Measurements from ENCODE around the gene TRIP6. TPM values are rescaled to one million over a fixed set of nuclear protein-coding genes. Genes with fewer than 3 reads are reported as not detected.

Gene TRIP6
- total RNA-seq, 2 donors from 2014 or later = 71.9 to 103 TPM

GRCh38 chr7:100888988-100889750 lies 22.0 kb downstream of the TRIP6 start, which contains the start of gene UFSP1:
Gene UFSP1 (minus strand): TSS chr7:100889715. CDS start chr7:100889271, 444 bp downstream.
- Histone ChIP-seq H3K9me3 (no peaks in the 10 kb centered on the region), H3K36me3 (peaks cover 41% of the 10 kb centered on the region), H3K27ac (peak within 1 kb of the TSS; percentile 70 to 84), H3K4me3 (peak within 1 kb of the TSS; percentile 94), H3K27me3 (replicated peaks; ENCODE audit: insufficient read depth) (no peaks in the 10 kb centered on the region), H3K4me1 (ENCODE audit: control insufficient read depth in 1 of 2, low read depth in 2 of 2) (peaks cover 9 to 33% of the 10 kb centered on the region in 2 donors)
- ATAC-seq (ENCODE audit: insufficient number of reproducible peaks, low FRiP score, low read depth) (peak; percentile 16), DNase-seq (ENCODE audit: low spot score) (no peak)
- TF ChIP-seq, protein P1, sequence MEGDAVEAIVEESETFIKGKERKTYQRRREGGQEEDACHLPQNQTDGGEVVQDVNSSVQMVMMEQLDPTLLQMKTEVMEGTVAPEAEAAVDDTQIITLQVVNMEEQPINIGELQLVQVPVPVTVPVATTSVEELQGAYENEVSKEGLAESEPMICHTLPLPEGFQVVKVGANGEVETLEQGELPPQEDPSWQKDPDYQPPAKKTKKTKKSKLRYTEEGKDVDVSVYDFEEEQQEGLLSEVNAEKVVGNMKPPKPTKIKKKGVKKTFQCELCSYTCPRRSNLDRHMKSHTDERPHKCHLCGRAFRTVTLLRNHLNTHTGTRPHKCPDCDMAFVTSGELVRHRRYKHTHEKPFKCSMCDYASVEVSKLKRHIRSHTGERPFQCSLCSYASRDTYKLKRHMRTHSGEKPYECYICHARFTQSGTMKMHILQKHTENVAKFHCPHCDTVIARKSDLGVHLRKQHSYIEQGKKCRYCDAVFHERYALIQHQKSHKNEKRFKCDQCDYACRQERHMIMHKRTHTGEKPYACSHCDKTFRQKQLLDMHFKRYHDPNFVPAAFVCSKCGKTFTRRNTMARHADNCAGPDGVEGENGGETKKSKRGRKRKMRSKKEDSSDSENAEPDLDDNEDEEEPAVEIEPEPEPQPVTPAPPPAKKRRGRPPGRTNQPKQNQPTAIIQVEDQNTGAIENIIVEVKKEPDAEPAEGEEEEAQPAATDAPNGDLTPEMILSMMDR (IDR thresholded peaks at IDR 0.05) = no peak

DNA sequence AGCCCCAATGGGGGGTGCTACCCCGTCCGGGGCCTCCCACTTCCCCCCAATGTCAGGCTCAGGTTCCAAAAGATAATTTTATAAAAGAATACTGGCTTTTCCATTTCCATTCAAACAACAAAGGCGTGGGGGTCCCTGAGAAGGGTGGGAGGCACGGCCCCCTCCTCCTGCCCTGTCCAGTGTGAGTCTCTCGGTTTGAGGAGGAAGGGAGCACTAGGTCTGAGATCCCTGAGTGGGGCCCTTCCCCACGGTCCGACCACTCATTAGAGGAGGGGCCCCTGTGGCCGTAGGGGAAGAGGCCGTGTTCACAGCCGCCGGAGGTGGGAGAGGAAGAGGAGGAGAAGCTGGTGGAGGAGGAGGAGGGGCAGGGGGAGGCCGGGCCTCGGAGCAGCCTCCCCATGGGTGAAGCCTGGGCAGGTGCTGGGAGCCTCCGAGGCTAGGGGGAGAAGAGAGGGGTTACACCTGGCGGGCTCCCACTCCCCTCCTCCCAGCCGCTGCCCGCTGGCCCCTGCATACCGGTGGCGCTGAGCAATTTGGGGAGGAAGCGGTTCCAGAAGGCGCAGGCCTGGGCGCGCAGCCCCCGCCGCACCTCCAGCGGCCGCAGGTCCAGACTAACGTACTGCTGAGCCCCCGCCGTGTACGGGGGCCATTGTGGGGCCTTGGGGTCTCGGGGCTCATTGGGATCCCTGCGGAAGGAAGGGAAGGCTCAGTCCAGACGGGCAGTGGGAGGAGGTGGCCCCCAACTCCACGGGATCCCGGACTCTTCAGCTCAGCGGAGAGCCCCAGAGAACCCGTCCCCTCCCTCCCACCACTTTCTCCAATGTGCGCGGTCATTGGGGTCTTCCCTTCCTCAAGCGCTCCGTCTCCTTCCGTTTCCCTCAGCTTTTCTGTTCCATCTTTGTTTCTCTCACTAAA lies 23.7 kb downstream of the TRIP6 start:
- no peak for DNase-seq (ENCODE audit: low spot score)
- Histone ChIP-seq H3K27me3 (replicated peaks; ENCODE audit: insufficient read depth) (peaks cover under 1% of the 10 kb centered on the region), H3K36me3 (peaks cover 23% of the 10 kb centered on the region), H3K4me1 (ENCODE audit: control insufficient read depth in 1 of 2, low read depth in 2 of 2) (peaks cover 16 to 43% of the 10 kb centered on the region in 2 donors), H3K27ac (peak overlapping the region; percentile 70 to 84), H3K9me3 (no peaks in the 10 kb centered on the region), H3K4me3 (peak overlapping the region; percentile 94)
- TF ChIP-seq, protein P1 (IDR thresholded peaks at IDR 0.05) = no peak
- ATAC-seq (ENCODE audit: insufficient number of reproducible peaks, low FRiP score, low read depth) = no peak

DNA sequence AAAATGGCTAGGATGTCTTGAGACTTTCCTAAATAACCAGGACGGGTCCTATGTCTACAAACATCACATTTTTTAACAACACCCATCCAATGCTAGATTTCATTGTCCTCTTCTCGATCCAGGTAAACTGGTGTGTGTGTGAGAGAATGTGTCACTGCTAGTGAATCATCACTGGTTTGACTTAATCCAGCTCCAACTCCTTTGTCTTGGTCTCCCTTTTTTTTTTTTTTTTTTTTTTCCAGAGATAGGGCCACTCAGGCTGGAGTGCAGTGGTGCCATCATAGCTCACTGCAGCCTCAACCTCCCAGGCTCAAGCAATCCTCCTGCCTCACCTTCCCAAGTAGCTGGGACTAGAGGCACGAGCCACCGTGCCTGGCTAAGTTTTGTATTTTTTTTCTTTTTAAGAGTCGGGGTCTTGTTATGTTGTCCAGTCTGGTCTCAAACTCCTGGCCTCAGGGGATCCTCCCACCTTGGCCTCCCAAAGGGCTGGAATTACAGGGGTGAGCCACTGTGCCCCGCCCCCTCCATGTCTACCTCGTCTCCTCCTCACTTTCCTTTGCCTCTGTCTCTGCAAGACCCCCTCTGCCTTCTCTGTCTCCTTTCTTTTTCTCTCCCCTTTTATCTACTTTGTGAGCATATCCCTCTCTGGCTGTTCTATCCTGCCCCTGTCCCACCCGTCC lies 24.5 kb downstream of the TRIP6 start:
- Histone ChIP-seq H3K9me3 (no peaks in the 10 kb centered on the region), H3K27ac (no peak overlapping the region), H3K27me3 (replicated peaks; ENCODE audit: insufficient read depth) (peaks cover 8% of the 10 kb centered on the region), H3K4me3 (no peak overlapping the region), H3K4me1 (ENCODE audit: control insufficient read depth in 1 of 2, low read depth in 2 of 2) (peaks cover 16 to 51% of the 10 kb centered on the region in 2 donors), H3K36me3 (peaks cover 15% of the 10 kb centered on the region)
- ATAC-seq (ENCODE audit: insufficient number of reproducible peaks, low FRiP score, low read depth) = no peak
- TF ChIP-seq, protein P1 (IDR thresholded peaks at IDR 0.05) = no peak
- DNase-seq (ENCODE audit: low spot score) = no peak

DNA sequence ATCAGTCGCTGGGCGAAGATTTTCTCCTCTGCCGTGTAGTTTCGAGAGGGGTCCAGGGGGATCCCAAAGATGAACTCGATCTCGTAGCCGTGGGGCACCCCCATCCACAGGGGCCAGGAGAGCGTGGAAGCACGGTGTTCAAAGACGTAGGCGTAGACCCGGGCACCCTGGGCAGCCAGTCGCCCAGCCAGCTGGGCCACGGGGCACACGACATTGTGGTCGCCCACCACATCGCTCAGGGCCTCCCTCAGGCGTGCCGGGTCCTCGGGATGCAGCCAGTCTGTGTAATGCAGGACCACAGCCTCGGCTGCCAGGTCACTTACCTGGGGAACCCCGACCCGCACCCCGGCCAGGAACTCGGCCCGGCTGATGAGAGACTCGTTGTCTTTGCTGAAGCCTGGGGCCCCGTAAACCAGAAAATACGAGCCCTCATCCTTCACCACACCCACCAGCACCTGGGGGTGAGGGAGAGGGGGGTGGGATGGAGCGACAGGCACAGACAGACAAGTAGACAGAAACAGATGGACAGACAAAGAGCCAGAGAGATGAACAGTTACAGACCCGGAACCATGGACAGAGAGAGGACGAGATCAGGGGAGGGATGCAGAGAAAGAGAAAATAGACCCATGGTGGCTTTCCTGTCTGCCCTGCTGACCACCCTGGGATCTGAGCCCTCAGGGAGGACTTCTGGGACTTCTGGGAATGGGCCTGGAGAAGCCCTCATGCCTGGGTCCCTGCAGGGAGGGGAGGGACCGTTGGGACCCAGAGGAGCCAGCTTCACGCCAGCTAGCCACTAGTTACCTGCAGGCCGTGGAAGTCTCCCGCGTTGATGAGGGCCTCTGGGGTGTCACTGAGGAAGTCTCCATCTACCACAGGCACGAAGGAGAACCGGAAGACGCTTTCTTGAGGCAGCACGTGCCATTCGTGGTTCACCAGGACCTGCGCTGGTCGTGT lies 25.5 kb downstream of the TRIP6 start:
- ATAC-seq (ENCODE audit: insufficient number of reproducible peaks, low FRiP score, low read depth) (no peak), DNase-seq (ENCODE audit: low spot score) (no peak)
- no peak overlapping the region for H3K27ac ChIP-seq
- H3K4me3 ChIP-seq = no peak overlapping the region
- peaks cover 7% of the 10 kb centered on the region for H3K36me3 ChIP-seq
- peaks cover 16 to 58% of the 10 kb centered on the region in 2 donors for H3K4me1 ChIP-seq (ENCODE audit: control insufficient read depth in 1 of 2, low read depth in 2 of 2)
- TF ChIP-seq, protein P1 (IDR thresholded peaks at IDR 0.05) = no peak
- no peaks in the 10 kb centered on the region for H3K9me3 ChIP-seq
- peaks cover 8% of the 10 kb centered on the region for H3K27me3 ChIP-seq (replicated peaks; ENCODE audit: insufficient read depth)
